IgD-negative memory B cell (primary cell): ENCODE data around the gene HPDL. TPM values are rescaled to one million over a fixed set of nuclear protein-coding genes. Genes with fewer than 3 reads are reported as not detected.
A peak's percentile ranks its signal among the peaks of the same experiment; 100 is the strongest.
"Not testable (repeated sequence)": the region's sequence is repeated elsewhere in the genome, so short reads cannot be mapped to it uniquely, and the experiment has no call there.

ENCODE experiments used
- H3K27ac Mint-ChIP-seq, 3 donors: one replicate each; pipeline ENCODE4 v1.8.0; 2020 to 2022; ENCODE audit warnings: mild to moderate bottlenecking in 3 of 3, mixed read lengths in 3 of 3, moderate library complexity in 1 of 3
- H3K27me3 Mint-ChIP-seq: one replicate; pipeline ENCODE4 v1.8.0; 2021; ENCODE audit warnings: mixed read lengths
- H3K36me3 Mint-ChIP-seq: one replicate; pipeline ENCODE4 v1.8.0; 2020; ENCODE audit warnings: mild to moderate bottlenecking, mixed read lengths
- H3K4me1 Mint-ChIP-seq, 3 donors: one replicate each; pipeline ENCODE4 v1.8.0; 2020 to 2022; ENCODE audit warnings: mixed read lengths in 3 of 3, mild to moderate bottlenecking in 1 of 3
- H3K4me3 Mint-ChIP-seq, 4 donors: one replicate each; pipeline ENCODE4 v1.8.0; 2020 to 2022; ENCODE audit warnings: mild to moderate bottlenecking in 4 of 4, mixed read lengths in 4 of 4, moderate library complexity in 3 of 4
- H3K9me3 Mint-ChIP-seq, 3 donors: one replicate each; pipeline ENCODE4 v1.8.0; 2020 to 2021; ENCODE audit warnings: mixed read lengths in 3 of 3, mild to moderate bottlenecking in 1 of 3
- polyA plus RNA-seq: library from polyadenylated mRNA; unstranded; fragments of 300-500 nt; fragmentation: Illumina TruSeq; gene quantifications from one replicate; pipeline ENCODE4 v1.2.3, GENCODE V29; 2021

Gene HPDL
- polyA plus RNA-seq, 1 donor from 2014 or later, result 1.3 TPM

- no peak overlapping the region for H3K4me3 Mint-ChIP-seq
- peaks cover 1 to 6% (median 3%) of the 10 kb centered on the region in 3 donors for H3K4me1 Mint-ChIP-seq
- H3K36me3 Mint-ChIP-seq, result peaks cover 4% of the 10 kb centered on the region
- H3K27ac Mint-ChIP-seq, result no peak overlapping the region
- H3K27me3 Mint-ChIP-seq, result no peaks in the 10 kb centered on the region
- H3K9me3 Mint-ChIP-seq, result no peaks in the 10 kb centered on the region
Observed at GRCh38 chr1:45354838-45355237, 28.1 kb downstream of the HPDL start.

GRCh38 chr1:45355683-45356082 lies 29.0 kb downstream of the HPDL start:
- H3K9me3 Mint-ChIP-seq, result no peaks in the 10 kb centered on the region
- H3K4me1 Mint-ChIP-seq, result peaks cover 6 to 15% (median 9%) of the 10 kb centered on the region in 3 donors
- no peaks in the 10 kb centered on the region for H3K27me3 Mint-ChIP-seq
- H3K36me3 Mint-ChIP-seq, result peaks cover 4% of the 10 kb centered on the region
- H3K4me3 Mint-ChIP-seq, result no peak overlapping the region
- H3K27ac Mint-ChIP-seq, result no peak overlapping the region

GRCh38 chr1:45356186-45356585 lies 29.5 kb downstream of the HPDL start:
- Mint-ChIP-seq H3K4me3 (peak overlapping the region in 1 of 4 donors; percentile 44), H3K36me3 (peaks cover 4% of the 10 kb centered on the region), H3K27ac (no peak overlapping the region), H3K27me3 (no peaks in the 10 kb centered on the region), H3K9me3 (no peaks in the 10 kb centered on the region), H3K4me1 (peaks cover 6 to 17% (median 10%) of the 10 kb centered on the region in 3 donors)

GRCh38 chr1:45359882-45360513 lies 33.3 kb downstream of the HPDL start:
- H3K4me3 Mint-ChIP-seq, result peak overlapping the region in 2 of 4 donors; percentile 38 to 55
- H3K4me1 Mint-ChIP-seq, result peaks cover 12 to 32% (median 24%) of the 10 kb centered on the region in 3 donors
- H3K9me3 Mint-ChIP-seq, result no peaks in the 10 kb centered on the region
- peak overlapping the region in 2 of 3 donors; percentile 21 to 48 for H3K27ac Mint-ChIP-seq
- no peaks in the 10 kb centered on the region for H3K27me3 Mint-ChIP-seq
- H3K36me3 Mint-ChIP-seq, result peaks cover 3% of the 10 kb centered on the region

GRCh38 chr1:45360981-45361380 lies 34.3 kb downstream of the HPDL start:
- not testable (repeated sequence) for H3K27ac Mint-ChIP-seq, H3K27me3 Mint-ChIP-seq, H3K36me3 Mint-ChIP-seq, H3K9me3 Mint-ChIP-seq
- Mint-ChIP-seq H3K4me1 (peaks cover 14 to 31% (median 24%) of the 10 kb centered on the region in 3 donors), H3K4me3 (peak overlapping the region in 2 of 4 donors; percentile 37 to 47)

- Mint-ChIP-seq H3K36me3 (no peaks in the 10 kb centered on the region), H3K4me1 (peaks cover 14 to 29% (median 24%) of the 10 kb centered on the region in 3 donors), H3K4me3 (no peak overlapping the region), H3K27me3 (no peaks in the 10 kb centered on the region), H3K9me3 (no peaks in the 10 kb centered on the region), H3K27ac (peak overlapping the region in 1 of 3 donors; percentile 53)
Observed at GRCh38 chr1:45364294-45364693, 37.6 kb downstream of the HPDL start.

- Mint-ChIP-seq H3K4me3 (no peak overlapping the region), H3K4me1 (peaks cover 11 to 25% (median 19%) of the 10 kb centered on the region in 3 donors), H3K36me3 (no peaks in the 10 kb centered on the region), H3K27me3 (no peaks in the 10 kb centered on the region), H3K27ac (peak overlapping the region; percentile 13 to 85 (median 57)), H3K9me3 (no peaks in the 10 kb centered on the region)
Observed at GRCh38 chr1:45365051-45365450, 38.4 kb downstream of the HPDL start.

- peaks cover 32 to 35% (median 33%) of the 10 kb centered on the region in 3 donors for H3K4me1 Mint-ChIP-seq
- no peaks in the 10 kb centered on the region for H3K9me3 Mint-ChIP-seq
- H3K27me3 Mint-ChIP-seq, result no peaks in the 10 kb centered on the region
- H3K27ac Mint-ChIP-seq, result peak overlapping the region in 1 of 3 donors; percentile 81
- H3K36me3 Mint-ChIP-seq, result no peaks in the 10 kb centered on the region
- H3K4me3 Mint-ChIP-seq, result no peak overlapping the region
Observed at GRCh38 chr1:45370575-45370974, 43.9 kb downstream of the HPDL start.

- H3K4me3 Mint-ChIP-seq, result peak overlapping the region in 3 of 4 donors; percentile 26 to 56 (median 55)
- H3K4me1 Mint-ChIP-seq, result peaks cover 33 to 38% (median 34%) of the 10 kb centered on the region in 3 donors
- H3K27ac Mint-ChIP-seq, result peak overlapping the region in 2 of 3 donors; percentile 30 to 35
- H3K27me3 Mint-ChIP-seq, result no peaks in the 10 kb centered on the region
- H3K36me3 Mint-ChIP-seq, result peaks cover 2% of the 10 kb centered on the region
- H3K9me3 Mint-ChIP-seq, result no peaks in the 10 kb centered on the region
Observed at GRCh38 chr1:45373573-45373972, 46.9 kb downstream of the HPDL start.

- Mint-ChIP-seq H3K36me3 (peaks cover 5% of the 10 kb centered on the region), H3K4me1 (peaks cover 33 to 37% (median 35%) of the 10 kb centered on the region in 3 donors), H3K27ac (peak overlapping the region; percentile 7 to 90 (median 19)), H3K27me3 (no peaks in the 10 kb centered on the region), H3K4me3 (peak overlapping the region in 3 of 4 donors; percentile 47 to 55 (median 53)), H3K9me3 (no peaks in the 10 kb centered on the region)
Observed at GRCh38 chr1:45375104-45376090, 48.7 kb downstream of the HPDL start.

GRCh38 chr1:45378184-45378583 lies 51.5 kb downstream of the HPDL start:
- H3K27me3 Mint-ChIP-seq, result no peaks in the 10 kb centered on the region
- peaks cover 7% of the 10 kb centered on the region for H3K36me3 Mint-ChIP-seq
- peaks cover 19 to 26% (median 24%) of the 10 kb centered on the region in 3 donors for H3K4me1 Mint-ChIP-seq
- H3K9me3 Mint-ChIP-seq, result no peaks in the 10 kb centered on the region
- H3K4me3 Mint-ChIP-seq, result no peak overlapping the region
- H3K27ac Mint-ChIP-seq, result peak overlapping the region in 1 of 3 donors; percentile 1

Other genes with a start within 250 kb of the HPDL start
- gene ZSWIM5, start 120.3 kb upstream of the HPDL start, polyA plus RNA-seq, result 0.14 TPM
- gene TOE1, start 13.3 kb downstream of the HPDL start, polyA plus RNA-seq, result 18.6 TPM
- 21.1 TPM for gene MUTYH, start 13.5 kb downstream of the HPDL start, polyA plus RNA-seq
- 19.2 TPM for gene TESK2, start 164.3 kb downstream of the HPDL start, polyA plus RNA-seq
- gene CCDC163, start 173.2 kb downstream of the HPDL start, polyA plus RNA-seq, result 5.2 TPM
- gene MMACHC, start 173.4 kb downstream of the HPDL start, polyA plus RNA-seq, result 1.5 TPM
- gene PRDX1, start 195.0 kb downstream of the HPDL start, polyA plus RNA-seq, result 264 TPM
- 117 TPM for gene AKR1A1, start 223.9 kb downstream of the HPDL start, polyA plus RNA-seq